Smooth muscle cell of the coronary artery (primary cell): ENCODE results near the gene KLHL25. TPM values are rescaled to one million over a fixed set of nuclear protein-coding genes. Genes with fewer than 3 reads are reported as not detected.

ENCODE experiments used
- total RNA-seq: library from RNA; depleted of rRNA; stranded (reverse); fragments of >200 nt; gene quantifications from 2 replicates; pipeline ENCODE4 v1.2.3, GENCODE V29; 2014; ENCODE audit warnings: low replicate concordance

The KLHL25 gene, protein sequence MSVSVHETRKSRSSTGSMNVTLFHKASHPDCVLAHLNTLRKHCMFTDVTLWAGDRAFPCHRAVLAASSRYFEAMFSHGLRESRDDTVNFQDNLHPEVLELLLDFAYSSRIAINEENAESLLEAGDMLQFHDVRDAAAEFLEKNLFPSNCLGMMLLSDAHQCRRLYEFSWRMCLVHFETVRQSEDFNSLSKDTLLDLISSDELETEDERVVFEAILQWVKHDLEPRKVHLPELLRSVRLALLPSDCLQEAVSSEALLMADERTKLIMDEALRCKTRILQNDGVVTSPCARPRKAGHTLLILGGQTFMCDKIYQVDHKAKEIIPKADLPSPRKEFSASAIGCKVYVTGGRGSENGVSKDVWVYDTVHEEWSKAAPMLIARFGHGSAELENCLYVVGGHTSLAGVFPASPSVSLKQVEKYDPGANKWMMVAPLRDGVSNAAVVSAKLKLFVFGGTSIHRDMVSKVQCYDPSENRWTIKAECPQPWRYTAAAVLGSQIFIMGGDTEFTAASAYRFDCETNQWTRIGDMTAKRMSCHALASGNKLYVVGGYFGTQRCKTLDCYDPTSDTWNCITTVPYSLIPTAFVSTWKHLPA
- 4.3 and 4.9 TPM in 2 replicates for total RNA-seq

DNA sequence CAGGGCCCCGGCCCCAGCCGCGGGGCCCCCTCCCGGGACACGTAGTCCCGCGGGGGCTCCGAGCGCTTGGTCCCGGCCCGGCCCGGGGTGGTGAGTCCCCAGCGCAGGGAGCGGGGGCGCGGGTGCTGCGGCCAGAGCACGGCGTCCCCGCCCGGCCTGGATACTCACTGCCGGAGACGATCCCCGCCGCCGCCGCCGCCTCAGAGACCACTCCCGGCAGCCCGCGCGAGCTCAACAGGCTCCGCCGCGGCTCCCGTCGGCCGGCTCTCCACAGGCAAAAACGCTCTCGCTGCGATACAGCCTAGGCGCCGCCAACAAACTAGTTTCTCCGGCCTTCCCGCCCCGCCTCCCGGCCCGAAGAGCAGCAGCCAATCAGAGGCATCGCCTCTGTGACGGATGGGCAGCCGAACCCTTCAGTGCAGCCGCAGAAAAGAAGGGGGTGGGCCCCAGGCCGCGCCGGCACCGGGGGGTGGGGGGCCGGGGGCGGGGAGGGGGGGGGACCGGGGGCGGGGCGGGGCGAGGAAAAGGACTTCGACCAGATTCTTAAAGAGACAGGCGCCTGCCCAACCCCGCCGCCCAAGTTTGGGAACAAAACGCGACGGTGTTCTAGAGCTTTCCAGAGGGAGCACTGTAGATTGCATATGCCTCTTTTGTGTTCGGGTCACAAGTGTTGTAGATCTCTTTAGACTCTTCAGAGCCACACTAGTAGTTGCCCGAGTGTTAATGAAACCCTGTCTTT is at the start of gene KLHL25:
TSS of gene KLHL25 (minus strand) at position 328 of the 739 bp plus-strand sequence. CDS start 25,115 bp downstream, outside the sequence.

